Measurements from ENCODE around the gene PTGFRN.

- no peak for TF ChIP-seq EZH2phosphoT487 (IDR thresholded peaks at IDR 0.05; ENCODE audit: borderline replicate concordance, low read length)
- TF ChIP-seq, protein P1, sequence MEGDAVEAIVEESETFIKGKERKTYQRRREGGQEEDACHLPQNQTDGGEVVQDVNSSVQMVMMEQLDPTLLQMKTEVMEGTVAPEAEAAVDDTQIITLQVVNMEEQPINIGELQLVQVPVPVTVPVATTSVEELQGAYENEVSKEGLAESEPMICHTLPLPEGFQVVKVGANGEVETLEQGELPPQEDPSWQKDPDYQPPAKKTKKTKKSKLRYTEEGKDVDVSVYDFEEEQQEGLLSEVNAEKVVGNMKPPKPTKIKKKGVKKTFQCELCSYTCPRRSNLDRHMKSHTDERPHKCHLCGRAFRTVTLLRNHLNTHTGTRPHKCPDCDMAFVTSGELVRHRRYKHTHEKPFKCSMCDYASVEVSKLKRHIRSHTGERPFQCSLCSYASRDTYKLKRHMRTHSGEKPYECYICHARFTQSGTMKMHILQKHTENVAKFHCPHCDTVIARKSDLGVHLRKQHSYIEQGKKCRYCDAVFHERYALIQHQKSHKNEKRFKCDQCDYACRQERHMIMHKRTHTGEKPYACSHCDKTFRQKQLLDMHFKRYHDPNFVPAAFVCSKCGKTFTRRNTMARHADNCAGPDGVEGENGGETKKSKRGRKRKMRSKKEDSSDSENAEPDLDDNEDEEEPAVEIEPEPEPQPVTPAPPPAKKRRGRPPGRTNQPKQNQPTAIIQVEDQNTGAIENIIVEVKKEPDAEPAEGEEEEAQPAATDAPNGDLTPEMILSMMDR (conservative IDR thresholded peaks at IDR 0.05; ENCODE audit: low read depth, low read length) = 0 out of 2 replicates have a peak, but pooled peaks have one; percentile 18
Observed at GRCh38 chr1:116919802-116920201, 10.1 kb downstream of the PTGFRN start.
